CD1c-positive myeloid dendritic cell (primary cell): ENCODE results near the gene NPR2.

Source experiments
- DNase-seq: peaks from one replicate; pipeline ENCODE4 v3.0.0-alpha.2; 2016; ENCODE audit errors: extremely low spot score

The NPR2 gene

DNA sequence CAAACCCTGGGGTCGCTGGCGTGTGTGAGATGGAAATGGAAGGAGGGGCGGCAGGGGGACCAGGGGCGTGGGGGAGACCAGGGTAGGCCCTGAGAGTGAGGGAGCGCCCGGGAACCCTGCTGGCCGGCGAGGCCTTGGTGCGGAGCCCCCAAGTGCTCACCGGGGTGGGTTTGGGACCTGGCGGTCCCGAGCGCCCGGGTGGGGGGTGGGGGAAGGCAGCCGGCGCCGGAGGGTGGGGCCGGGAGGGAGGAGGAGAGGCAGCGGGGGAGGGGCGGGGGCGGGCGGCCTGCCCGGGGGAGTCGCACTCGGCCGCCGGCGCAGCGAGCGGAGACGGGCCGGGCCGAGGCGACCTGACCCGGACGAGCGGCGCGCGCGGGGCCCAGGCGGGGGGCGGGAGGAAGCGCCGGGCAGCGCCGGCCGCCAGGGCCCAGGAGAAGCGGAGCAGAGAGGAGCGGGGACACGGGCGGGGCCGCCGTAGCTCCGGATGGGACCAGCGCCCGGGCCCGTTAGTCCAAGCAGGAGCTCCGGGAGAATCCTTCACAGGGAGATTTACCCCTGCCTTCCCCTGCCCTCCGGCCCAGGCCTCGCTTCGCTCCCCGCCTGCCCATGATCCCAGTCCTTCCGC is at the start of gene NPR2:
Gene NPR2, plus strand, starts transcription at position 295 of the 625 bp plus-strand sequence. CDS start 818 bp downstream, outside the sequence.
- peak; percentile 7 for DNase-seq

DNA sequence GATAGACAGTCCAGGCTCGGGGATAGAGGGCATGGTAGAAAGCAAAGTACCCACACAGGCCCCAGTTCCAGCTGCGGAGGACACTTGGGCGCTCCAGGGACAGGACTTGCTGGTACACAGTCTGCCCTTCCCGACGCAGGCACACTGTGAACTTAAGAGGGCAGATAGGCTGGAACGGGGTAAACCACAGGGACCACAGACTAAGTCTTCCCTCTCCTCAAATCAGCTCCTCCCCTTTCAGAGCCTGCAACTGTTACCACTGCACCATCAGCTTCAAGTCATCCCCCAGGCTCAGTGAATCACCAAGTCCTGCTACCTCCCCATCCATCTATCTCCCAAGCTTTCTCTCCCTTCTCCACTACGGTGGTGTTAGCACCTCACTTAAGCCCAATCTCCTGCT is 49.7 kb upstream of the NPR2 start:
- DNase-seq, result no peak

DNA sequence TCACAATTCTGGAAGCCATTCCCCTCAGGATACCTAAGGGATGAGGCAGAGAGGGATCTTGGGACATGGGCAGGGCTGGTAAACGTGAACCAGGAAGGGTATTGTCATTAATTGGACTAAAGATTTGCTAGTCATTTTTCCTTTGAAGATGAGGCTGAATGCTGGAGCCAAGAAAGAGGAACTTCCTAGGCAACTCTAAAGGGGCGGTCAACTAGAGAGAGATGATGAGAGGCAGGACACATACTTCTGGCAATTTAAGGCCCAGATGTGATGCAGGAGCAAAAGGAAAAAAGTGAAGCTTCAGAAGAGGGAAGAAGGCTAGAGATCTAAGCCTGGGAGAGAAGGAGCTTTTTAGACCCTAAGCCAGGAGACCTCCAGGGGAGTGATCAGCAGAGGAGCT is 47.9 kb upstream of the NPR2 start:
- peak; percentile 46 for DNase-seq

DNA sequence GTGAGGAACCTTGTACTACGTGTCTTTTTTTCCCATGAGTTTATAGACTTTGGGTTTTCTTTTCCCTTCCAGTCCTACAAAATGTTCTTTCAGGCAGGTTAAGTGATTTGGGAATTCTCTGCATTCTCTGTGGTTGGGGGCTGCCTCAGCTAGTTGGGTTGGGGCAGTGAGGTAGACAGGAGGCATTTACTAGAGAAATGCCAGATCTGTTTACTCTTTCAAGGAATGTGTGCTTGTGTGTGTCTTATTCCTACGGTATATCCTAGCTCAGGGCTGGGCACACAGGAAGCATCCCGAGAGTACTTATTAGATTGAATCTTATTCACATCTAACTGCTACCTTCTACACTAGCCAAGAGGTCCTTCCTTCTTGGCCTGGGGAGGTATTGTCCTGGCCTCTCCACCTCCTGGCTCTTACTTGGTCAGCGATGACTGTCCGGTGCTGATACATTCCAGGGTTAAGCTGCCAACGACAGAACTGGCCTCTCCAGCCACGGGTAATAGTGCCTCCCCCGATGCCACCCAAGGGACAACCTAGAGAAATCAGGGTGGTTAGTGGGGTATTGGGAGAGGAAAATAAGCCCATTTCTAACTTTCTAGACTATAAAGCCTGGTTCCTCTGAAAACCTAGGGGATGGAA is 47.4 kb upstream of the NPR2 start:
- DNase-seq, result no peak

GRCh38 chr9:35745569-35745968 is 45.8 kb upstream of the NPR2 start:
- no peak for DNase-seq

DNA sequence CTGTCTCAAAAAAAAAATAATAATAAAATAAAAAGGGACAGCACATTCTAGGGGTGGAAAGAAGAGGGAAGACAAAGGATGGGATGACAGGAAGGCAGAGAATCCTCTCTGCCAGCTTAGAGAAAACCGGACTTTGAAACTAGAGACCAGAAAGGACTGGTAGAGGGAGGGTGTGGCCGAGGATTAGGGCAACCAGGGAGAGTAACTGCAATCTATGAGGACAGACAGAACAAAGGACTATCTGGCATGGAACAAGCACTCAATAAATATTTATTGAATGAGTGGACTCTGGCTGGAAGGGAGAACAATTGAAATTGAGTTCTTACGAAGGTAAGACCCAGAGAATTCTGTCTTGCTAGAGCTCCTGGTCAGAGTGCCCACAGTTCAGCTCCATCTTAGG is 44.8 kb upstream of the NPR2 start:
- no peak for DNase-seq

- DNase-seq, result no peak
Measured at GRCh38 chr9:35748242-35748857, 43.0 kb upstream of the NPR2 start.

GRCh38 chr9:35748858-35749514 is 42.4 kb upstream of the NPR2 start, which contains the start of the genes GBA2 and RGP1:
TSS of gene GBA2 (minus strand) at chr9:35749228. CDS start at chr9:35748704, 524 bp downstream.
TSS of gene RGP1 (plus strand) at chr9:35749287. CDS start at chr9:35749756, 469 bp downstream.
- peak; percentile 79 for DNase-seq

DNA sequence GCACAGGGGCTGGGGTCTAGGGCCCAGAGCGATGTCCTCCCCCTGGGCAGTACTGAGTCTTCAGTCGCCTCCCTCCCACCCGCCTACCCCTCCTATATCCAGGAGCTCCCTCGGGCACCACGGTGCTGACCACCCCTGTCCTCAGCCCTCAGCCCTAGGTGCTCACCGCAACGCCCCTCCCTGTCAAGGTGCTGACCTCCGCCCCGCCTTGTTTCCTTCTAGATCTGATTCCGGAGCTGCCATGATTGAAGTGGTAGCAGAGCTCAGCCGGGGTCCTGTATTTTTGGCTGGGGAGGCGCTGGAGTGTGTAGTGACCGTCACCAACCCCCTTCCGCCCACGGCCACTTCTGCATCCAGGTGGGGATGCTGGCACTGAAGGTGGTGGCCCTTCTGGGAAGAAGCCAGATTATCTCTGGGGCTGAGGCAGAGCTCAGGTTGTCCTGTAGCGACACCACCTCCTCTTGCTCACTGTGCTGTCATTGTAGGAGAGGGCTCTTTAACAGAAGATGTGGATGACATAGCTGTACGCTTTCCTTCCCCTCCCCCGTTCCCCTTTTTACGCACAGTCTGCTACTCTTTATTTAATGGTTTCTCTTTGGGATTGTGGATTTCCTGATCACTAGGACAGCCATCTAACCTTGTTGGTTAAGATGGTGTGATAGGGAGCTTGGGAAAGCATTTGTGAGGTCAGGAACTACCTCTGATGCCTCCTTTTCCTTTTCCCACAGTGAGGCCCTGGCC is 41.7 kb upstream of the NPR2 start:
- DNase-seq, result peak; percentile 21

DNA sequence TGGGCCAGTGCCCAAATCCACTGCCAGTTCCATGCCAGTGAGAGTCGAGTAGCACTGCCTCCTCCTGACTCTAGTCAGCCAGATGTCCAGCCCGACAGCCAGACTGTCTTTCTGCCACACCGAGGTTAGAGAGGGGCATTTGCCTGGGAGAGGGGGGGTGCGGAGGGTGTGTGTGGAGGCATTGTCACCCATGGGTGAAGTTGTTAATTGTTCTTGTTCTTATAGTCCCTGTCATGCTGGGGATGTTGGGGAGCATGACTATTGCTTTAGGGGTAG is 41.2 kb upstream of the NPR2 start:
- DNase-seq, result no peak

DNA sequence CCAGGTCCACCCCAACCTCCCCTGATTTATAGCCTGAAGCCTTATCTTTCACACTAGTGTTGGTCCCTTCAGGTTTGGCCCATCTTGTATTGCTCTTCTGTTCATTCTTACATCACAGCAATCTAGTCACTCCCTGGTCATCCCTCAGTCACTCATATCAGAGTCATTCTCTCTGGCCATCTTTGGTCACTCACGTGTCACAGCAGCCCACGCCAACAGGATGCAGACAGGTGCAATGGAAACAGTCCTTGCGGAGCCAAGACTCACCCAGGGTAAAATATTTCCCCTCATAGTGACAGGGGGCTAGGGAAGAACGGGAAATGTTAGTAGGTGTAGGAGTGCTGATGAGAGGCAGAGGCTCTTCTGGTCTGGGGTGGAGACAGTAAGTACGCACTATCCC is 37.9 kb upstream of the NPR2 start:
- no peak for DNase-seq

GRCh38 chr9:35754264-35754663 is 37.1 kb upstream of the NPR2 start, which contains the start of gene MSMP:
TSS of gene MSMP (minus strand) at chr9:35754276. CDS start at chr9:35754129, 147 bp downstream.
- DNase-seq, result no peak

DNA sequence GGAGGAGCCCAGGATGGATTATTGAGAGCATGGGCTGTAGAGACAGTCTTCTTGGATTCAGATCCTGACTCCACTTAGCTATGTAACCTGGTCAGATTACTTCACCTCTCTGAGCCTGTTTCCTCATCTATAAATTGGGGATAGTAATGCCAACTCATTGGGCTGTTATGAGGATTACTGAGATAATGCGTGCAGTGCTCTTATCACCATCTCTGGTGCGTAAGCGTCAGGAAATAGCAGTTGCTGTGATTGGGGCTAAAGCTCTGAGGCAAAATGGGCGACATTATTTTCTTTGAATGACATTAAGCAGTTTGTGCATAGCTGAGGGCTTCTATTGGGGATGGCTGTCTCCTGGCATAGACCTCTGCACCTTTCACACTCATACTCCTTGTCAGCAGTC is 36.3 kb upstream of the NPR2 start:
- DNase-seq, result no peak

DNA sequence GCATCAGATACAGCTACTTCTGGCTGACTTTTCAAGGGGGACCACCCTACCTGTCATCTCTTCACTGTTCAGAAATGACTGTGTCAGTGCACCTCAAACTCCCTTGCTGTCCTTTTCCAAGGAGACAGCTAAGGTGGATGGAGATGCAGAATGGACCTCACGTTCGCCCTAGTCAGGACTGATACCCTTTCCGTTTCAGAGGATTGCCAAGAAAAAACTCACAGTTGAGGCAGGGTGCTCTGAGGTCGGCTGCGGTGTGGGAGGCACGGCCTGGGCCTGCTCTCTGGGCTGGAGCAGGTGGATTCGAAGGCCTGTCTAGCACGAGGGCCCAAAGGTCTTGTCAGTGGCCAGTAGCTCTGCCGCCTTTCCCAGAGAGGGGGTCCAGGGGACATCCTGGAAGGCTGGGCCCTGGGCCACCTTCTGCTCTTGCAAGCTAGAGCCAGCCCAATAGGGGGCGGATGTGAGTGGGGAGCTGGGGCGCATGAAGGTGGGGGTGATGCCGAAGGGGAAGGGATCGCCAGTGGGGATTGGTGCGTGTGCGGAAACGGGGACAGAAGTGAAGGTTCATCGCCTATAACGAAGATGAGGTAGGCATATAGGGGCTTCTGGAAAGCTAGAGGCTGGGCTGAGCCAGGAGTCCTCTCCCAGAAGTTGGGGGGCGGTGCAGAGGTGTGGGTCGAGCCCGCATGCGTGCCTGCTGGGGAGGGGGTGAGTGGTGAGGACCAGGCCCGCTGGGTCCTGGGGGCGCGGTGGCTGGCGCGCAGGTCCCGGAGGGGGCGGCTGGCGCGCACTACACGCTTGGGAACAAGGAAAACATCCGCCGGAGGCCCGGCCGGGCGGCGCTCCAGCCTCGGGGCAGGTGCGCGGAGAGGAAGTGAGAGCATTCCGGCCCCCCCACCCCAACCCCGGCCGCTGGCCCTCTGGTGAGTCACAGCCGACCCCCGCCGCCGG is 34.8 kb upstream of the NPR2 start:
- peak; percentile 53 for DNase-seq

- peak; percentile 23 for DNase-seq
Measured at GRCh38 chr9:35757226-35757891, 34.0 kb upstream of the NPR2 start.

DNA sequence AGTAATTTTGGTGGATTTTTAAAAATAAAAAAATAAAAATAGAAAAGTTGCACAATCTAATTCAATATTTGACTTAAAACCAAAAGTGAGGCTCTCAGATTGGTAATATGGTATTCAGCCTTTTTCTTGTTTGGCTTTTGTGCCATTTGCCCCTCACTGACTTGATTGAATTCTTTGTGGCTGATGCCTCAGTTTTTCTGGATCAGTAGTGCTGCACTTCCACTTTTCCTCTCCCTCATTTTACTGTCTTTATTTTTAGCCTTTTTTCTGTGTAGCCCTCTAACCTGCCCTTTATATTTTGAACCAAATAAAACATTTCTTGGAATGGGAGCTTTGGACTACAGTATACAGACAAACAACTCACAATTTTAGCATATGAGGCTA is 33.5 kb upstream of the NPR2 start:
- DNase-seq, result no peak

- no peak for DNase-seq
Measured at GRCh38 chr9:35758475-35759050, 32.8 kb upstream of the NPR2 start.

- no peak for DNase-seq
Measured at GRCh38 chr9:35759795-35760194, 31.6 kb upstream of the NPR2 start.

- peak; percentile 23 for DNase-seq
Measured at GRCh38 chr9:35760651-35761050, 30.7 kb upstream of the NPR2 start.

DNA sequence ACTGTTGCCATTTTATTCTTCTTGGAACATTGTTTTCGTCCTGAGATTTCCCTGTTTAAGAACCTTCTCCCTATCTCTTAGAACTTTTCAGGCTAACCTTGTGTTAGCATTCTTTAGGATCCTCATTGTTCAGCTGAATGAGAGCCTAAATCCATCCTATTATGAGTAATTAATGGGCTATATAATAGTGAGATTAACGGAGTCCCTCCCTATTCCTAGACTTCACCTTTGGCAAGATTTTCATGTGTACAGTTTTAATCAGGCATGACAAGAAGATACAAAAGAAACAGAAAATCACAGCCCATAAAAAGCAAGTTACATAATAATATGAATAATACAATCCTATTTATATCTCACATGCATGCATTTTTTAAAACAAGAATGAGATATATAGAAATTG is 28.2 kb upstream of the NPR2 start:
- no peak for DNase-seq
